GM12874 (cell line): ENCODE measurements around the gene KCNMA1.

ENCODE experiments used
- CTCF ChIP-seq: IDR thresholded peaks from 2 replicates; pipeline ENCODE4 v1.5.1; 2011; ENCODE audit warnings: low read depth, mild to moderate bottlenecking, control low read depth, low read length, moderate library complexity; ENCODE audit not compliant: insufficient read depth

The KCNMA1 gene

GRCh38 chr10:77541944-77542343 lies 95.7 kb downstream of the KCNMA1 start:
- no peak for TF ChIP-seq CTCF

- TF ChIP-seq CTCF, result no peak
These were observed 96.4 kb downstream of the KCNMA1 start for GRCh38 chr10:77541247-77541646.

GRCh38 chr10:77539147-77539935 lies 98.3 kb downstream of the KCNMA1 start:
- no peak for TF ChIP-seq CTCF

GRCh38 chr10:77537720-77538373 lies 99.8 kb downstream of the KCNMA1 start:
- TF ChIP-seq CTCF, result no peak

GRCh38 chr10:77537071-77537470 lies 100.5 kb downstream of the KCNMA1 start:
- no peak for TF ChIP-seq CTCF

- TF ChIP-seq CTCF, result no peak
These were observed 103.7 kb downstream of the KCNMA1 start for GRCh38 chr10:77533887-77534278.

- TF ChIP-seq CTCF, result no peak
These were observed 104.3 kb downstream of the KCNMA1 start for GRCh38 chr10:77533146-77533886.
